Fibroblast of pulmonary artery (primary cell): ENCODE results near the gene ST6GALNAC4.

Experiments
- DNase-seq: peaks from one replicate; pipeline ENCODE4 v3.0.0-alpha.2; 2010; ENCODE audit warnings: low read depth
- H3K4me3 ChIP-seq: replicated peaks from 2 replicates; pipeline ENCODE4 v1.5.1; 2011; ENCODE audit warnings: low read depth, mild to moderate bottlenecking, control low read depth, low read length, moderate library complexity
- TF ChIP-seq, protein P1 (sequence below): IDR thresholded peaks from 2 replicates; pipeline ENCODE4 v1.5.1; 2011; ENCODE audit warnings: mild to moderate bottlenecking, control low read depth, low read length, inconsistent platforms; ENCODE audit errors: missing control alignments

The ST6GALNAC4 gene

DNA sequence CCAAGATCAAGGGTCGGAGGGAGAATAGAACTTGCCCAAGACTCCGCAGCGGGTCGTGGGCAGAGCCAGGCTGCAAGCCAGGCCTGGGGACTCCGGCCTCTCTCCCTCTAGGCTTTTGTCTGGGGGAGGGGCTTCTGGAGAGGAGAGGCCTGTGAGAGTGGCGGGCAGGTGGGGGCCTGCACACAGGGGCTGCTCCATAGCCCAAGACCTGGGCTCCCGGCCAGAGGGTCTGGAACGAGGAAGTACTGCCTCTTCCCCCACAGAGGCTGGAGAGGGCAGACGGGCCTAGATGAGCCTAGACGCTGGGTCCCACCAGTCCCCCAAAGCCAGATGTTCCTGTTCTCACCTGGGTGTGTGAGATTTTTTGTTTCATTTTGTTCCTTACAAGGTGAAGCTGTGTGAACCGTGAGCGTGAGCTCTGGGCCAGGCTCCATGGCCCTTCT is 12.3 kb downstream of the ST6GALNAC4 start:
- no peak overlapping the region for H3K4me3 ChIP-seq
- DNase-seq: no peak
- TF ChIP-seq, protein P1, sequence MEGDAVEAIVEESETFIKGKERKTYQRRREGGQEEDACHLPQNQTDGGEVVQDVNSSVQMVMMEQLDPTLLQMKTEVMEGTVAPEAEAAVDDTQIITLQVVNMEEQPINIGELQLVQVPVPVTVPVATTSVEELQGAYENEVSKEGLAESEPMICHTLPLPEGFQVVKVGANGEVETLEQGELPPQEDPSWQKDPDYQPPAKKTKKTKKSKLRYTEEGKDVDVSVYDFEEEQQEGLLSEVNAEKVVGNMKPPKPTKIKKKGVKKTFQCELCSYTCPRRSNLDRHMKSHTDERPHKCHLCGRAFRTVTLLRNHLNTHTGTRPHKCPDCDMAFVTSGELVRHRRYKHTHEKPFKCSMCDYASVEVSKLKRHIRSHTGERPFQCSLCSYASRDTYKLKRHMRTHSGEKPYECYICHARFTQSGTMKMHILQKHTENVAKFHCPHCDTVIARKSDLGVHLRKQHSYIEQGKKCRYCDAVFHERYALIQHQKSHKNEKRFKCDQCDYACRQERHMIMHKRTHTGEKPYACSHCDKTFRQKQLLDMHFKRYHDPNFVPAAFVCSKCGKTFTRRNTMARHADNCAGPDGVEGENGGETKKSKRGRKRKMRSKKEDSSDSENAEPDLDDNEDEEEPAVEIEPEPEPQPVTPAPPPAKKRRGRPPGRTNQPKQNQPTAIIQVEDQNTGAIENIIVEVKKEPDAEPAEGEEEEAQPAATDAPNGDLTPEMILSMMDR: no peak

DNA sequence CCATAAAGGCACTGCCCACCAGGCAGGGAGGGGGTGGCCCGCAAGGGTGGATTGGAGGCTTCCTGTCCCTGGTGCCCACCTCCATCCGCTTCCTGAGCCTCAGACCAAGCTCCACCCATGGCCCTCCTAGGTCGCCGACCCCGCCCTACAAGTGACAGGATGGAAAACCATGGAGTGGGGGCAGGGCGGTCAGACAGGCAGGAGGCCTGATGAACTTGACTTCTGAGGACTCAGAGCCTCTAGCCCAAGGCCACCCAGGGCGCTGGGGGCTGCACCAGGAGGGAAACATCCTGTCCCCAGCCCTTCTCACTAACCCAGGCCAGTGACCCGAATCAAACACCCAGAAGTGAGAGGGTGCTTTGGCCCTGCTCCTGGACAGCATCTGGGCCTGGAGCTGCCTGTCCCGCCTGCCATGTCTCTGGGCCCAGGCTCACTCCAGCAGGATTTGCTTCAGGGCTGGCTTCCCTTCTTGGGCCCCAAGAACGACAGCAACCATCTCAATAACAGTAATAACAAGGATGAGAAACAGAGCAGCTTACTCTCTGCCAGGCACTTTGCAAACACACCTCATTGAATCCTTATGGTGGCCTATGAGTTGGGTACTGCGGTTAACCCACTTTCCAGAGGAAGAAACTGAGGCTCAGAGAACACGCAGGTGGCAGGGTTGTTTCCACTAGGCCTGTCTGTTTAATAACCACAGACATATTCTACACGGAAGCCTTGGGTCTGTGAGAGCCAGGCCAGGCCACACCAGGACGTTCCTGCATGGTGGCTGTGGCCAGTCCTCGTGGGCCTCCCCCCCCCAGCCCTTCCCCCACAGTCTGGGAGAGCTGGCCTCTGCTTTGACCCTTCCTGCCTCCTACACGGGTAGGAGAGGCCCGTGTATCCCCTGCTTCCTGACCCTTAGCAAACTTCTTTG is 13.0 kb downstream of the ST6GALNAC4 start:
- no peak for DNase-seq
- TF ChIP-seq, protein P1: no peak
- no peak overlapping the region for H3K4me3 ChIP-seq

DNA sequence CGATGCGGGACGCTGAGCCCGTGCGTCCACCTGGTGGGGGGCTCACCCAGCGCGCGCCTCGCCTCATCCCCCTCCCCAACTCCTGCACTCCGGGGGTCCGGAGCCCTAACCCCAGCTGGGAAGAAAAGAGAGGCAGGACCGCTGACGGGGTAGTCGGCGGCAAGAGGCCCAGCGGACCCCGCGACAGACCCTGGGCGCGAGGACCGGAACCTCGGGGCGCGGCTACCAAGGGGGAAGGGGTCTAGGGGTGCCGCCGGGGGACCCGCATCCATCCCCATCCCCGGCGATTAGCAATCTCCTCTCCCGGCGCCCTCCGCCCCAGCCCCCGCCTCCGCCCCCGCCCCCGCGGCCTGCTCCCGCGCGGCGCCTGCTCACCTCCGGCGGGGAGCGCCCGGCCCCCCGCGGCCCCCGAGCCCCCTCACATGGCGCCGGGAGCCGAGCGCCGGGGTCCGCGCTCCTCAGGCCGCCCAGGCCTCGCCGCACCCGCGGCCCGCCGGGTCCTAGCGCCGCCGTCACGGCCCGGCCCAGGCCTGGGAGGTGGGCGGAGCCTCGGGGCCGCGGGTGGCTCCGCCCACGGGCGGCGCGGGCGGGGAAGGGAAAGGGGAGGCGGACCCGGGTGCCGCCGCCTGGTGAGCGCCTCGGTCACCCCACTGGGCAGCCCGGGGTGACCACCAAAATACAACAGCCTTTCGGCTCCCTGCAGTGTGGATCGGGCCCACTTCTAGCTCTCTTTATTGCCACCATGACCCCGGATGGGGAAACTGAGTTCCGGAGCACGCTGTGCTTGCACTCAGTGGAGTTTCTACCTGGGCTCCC is 17.5 kb downstream of the ST6GALNAC4 start, which contains the start of gene ST6GALNAC6:
Gene ST6GALNAC6, minus strand, starts transcription at position 476 of the 816 bp plus-strand sequence. CDS start 1,622 bp downstream, outside the sequence.
- peak within 1 kb of the TSS; percentile 90 for H3K4me3 ChIP-seq
- TF ChIP-seq, protein P1: no peak
- DNase-seq: peak; percentile 73

DNA sequence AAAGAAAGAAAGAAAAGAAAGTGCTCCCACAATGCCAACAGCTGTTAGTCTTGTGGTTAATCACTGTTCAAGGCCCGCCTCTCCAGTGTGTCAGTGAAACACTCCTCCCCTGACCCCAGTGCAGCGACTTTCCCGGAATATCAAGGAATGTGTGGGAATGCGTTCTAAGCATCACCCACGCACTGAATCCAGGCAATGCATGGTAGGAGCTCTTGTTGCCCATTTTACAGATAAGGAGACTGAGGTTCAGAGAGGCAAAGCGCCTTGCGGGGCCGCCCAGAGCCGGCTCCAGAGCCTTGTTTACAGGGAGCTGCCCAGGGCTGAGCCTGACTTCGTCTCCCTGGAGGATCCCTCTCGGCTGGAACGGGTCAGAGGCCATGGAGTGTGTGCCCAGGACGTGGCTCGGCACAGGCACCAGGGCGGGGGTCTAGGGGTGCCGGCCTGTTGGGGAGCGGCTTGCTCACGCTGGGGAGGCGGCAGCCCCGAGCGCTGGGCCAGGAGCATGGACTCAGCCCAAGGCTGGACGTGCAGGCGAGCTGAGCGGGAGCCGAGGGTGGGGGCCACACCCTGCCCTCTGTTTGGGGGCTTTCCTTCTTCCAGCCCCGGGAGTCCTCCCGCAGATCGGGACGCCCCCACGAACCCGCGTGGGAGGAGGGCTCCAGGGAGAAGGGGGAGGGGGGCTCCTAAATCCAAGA is 18.3 kb downstream of the ST6GALNAC4 start:
- peak overlapping the region; percentile 90 for H3K4me3 ChIP-seq
- TF ChIP-seq, protein P1: no peak
- DNase-seq: peak; percentile 93

DNA sequence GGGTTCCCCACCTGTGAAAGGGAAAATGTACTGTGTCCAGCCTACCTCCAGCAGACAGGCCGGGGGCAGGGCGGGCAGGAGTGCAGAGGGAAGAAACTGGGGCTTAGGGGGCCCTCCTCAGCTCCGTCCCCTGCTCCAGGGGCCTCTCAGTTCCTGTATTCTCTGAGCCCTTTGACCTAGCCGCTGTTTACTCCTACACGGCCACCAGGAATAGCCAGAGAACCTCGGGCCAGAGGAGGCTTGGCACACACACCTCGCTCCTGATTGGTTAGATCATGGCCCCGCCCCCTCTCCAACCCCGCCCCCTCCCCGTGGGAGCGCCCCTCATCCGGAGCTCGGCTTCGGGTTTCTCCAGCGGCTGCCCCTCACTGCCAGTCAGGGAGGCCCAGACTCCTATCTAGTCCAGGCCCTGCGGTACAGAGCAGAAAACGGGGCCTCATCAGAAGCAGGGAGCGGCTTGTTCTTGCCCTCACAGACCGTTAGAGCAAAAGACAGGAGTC is 19.6 kb downstream of the ST6GALNAC4 start:
- peak overlapping the region; percentile 90 for H3K4me3 ChIP-seq
- TF ChIP-seq, protein P1: no peak
- DNase-seq: peak; percentile 89

DNA sequence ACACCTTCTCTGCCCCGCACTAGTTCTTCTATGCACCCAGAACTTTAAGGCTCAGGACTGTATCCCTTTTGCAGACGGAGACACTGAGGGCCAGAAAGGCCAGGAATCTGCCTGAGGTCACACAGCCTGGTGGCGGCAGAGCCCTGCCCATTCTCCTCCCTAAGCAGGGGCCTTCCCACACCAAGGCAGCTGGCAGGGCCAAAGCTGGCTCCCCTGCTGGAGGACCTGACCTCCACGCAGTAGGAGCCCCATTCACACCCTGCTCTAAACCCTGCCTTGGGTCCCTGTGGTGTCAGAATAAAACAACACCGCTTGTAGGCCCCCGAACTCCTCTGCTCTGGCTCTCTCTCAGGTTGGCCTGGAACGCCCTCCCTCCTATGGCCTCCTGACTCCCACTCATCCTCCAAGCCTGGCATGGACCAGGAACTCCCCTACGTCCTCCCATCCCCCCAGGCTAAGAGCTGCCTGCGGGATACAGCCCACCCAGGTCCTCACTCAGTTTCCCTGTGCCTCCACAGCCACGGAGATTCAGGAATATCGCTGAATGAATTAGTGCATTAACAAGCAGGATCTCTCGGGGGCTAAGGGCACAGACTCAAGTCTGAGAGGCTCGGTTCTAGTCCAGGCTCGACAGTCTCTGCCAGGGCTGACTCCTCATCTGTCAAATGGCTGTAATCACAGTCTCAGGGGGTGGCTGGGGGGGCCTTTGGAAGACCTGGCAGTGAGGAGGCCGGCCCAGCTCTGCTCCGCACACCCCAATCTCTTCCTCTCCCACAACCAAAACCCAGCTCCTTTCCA is 20.2 kb downstream of the ST6GALNAC4 start:
- TF ChIP-seq, protein P1: no peak
- DNase-seq: no peak
- peak overlapping the region; percentile 45 for H3K4me3 ChIP-seq
